PC-9 (cell line): Measurements from ENCODE around the gene RNF141. TPM values are rescaled to one million over a fixed set of nuclear protein-coding genes. Genes with fewer than 3 reads are reported as not detected.

Experiments
- BruUV-seq: library from RNA; stranded (reverse); fragments of 400-500 nt; replicated peaks from 2 replicates; lab custom pipeline; 2021; lab: Mats Ljungman, UMichigan
- CTCF ChIA-PET: fragments of 300-600 bp; sonication (Branson Sonifier 250); formaldehyde crosslinking; loops from one replicate; lab custom pipeline; 2022; ENCODE audit warnings: antibody characterized with exemption; lab: Charles Lee
- POLR2A ChIA-PET: fragments of 300-600 bp; sonication (Branson Sonifier 250); formaldehyde crosslinking; loops from one replicate; lab custom pipeline; 2022; ENCODE audit warnings: antibody characterized with exemption; ENCODE audit not compliant: unreplicated experiment; lab: Charles Lee
- DNase-seq, 2 experiments: peaks; one replicate each; pipeline versions ENCODE4 v3.0.0 to v3.0.0-alpha.2; 2015 to 2022; ENCODE audit warnings: mixed read lengths in 1 of 2
- H2AFZ ChIP-seq: fragments of 200-600 bp; sonication (generic); 2 replicates; pipeline ENCODE4 v1.8.1; 2017; ENCODE audit warnings: antibody characterized with exemption
- H3F3A ChIP-seq: fragments of 200-600 bp; sonication (generic); 2 replicates; pipeline ENCODE4 v1.8.1; 2017; ENCODE audit warnings: antibody characterized with exemption, mild to moderate bottlenecking, low read depth; ENCODE audit not compliant: insufficient read depth
- H3K27ac ChIP-seq: fragments of 200-600 bp; sonication (generic); 2 replicates; pipeline ENCODE4 v1.6.1; 2016; ENCODE audit warnings: mixed run types
- H3K27me3 ChIP-seq: fragments of 200-600 bp; sonication (generic); 2 replicates; pipeline ENCODE4 v1.6.1; 2016; ENCODE audit warnings: low read depth, mixed run types; ENCODE audit not compliant: insufficient read depth
- H3K36me3 ChIP-seq: fragments of 200-600 bp; sonication (generic); 2 replicates; pipeline ENCODE4 v1.6.1; 2016; ENCODE audit warnings: low read depth, mixed run types
- H3K4me1 ChIP-seq: fragments of 200-600 bp; sonication (generic); replicated peaks from 2 replicates; pipeline ENCODE4 v1.6.1; 2016; ENCODE audit warnings: mixed run types; ENCODE audit not compliant: insufficient read depth
- H3K4me2 ChIP-seq: fragments of 200-600 bp; sonication (generic); 2 replicates; pipeline ENCODE4 v1.6.1; 2017; ENCODE audit warnings: mixed run types
- H3K4me3 ChIP-seq: fragments of 200-600 bp; sonication (generic); 2 replicates; pipeline ENCODE4 v1.6.1; 2016; ENCODE audit warnings: mixed run types
- H3K79me2 ChIP-seq: fragments of 200-600 bp; sonication (generic); 2 replicates; pipeline ENCODE4 v1.6.1; 2017; ENCODE audit warnings: low read depth, mixed run types
- H3K9me2 ChIP-seq: fragments of 200-600 bp; sonication (generic); 2 replicates; pipeline ENCODE4 v1.8.1; 2017; ENCODE audit warnings: mild to moderate bottlenecking; ENCODE audit not compliant: insufficient read depth
- H3K9me3 ChIP-seq: fragments of 200-600 bp; sonication (generic); 2 replicates; pipeline ENCODE4 v1.8.1; 2016; ENCODE audit warnings: low read depth; ENCODE audit not compliant: insufficient read depth
- H4K20me1 ChIP-seq: fragments of 200-600 bp; sonication (generic); 2 replicates; pipeline ENCODE4 v1.8.1; 2017; ENCODE audit not compliant: insufficient read depth
- EZH2 ChIP-seq: fragments of 200-600 bp; sonication (generic); IDR thresholded peaks from 2 replicates; pipeline ENCODE4 v1.8.0; 2017; ENCODE audit warnings: antibody characterized with exemption, low read depth
- intact Hi-C: fragments of 100-400 bp; cut with micrococcal nuclease; formaldehyde crosslinking; loops from one replicate; pipeline ENCODE4 v1.10.0; 2022; ENCODE audit not compliant: unreplicated experiment
- total RNA-seq: library from RNA; stranded (reverse); gene quantifications from 2 replicates; pipeline ENCODE4 v1.2.3, GENCODE V29; 2021
- TF ChIP-seq, protein P1 (sequence below): fragments of 200-600 bp; sonication (generic); conservative IDR thresholded peaks from 2 replicates; pipeline ENCODE4 v1.6.1; 2017; ENCODE audit warnings: mixed run types, antibody characterized with exemption, mild to moderate bottlenecking, moderate library complexity

Gene RNF141
- total RNA-seq, 1 experiment from 2014 or later, result 36.8 TPM

GRCh38 chr11:10515418-10515817 lies 25.6 kb downstream of the RNF141 start:
- Histone ChIP-seq H2AFZ (no peak overlapping the region), H3K36me3 (peaks cover 3% of the 10 kb centered on the region; the same call in 1 of the 2 replicates), H3K9me3 (no peaks in the 10 kb centered on the region), H3K9me2 (no peaks in the 10 kb centered on the region), H3K27me3 (no peaks in the 10 kb centered on the region), H3K79me2 (no peaks in the 10 kb centered on the region), H3K4me1 (0 out of 2 replicates have a peak, but pooled peaks cover 4% of the 10 kb centered on the region), H3F3A (no peaks in the 10 kb centered on the region), H3K4me2 (no peak overlapping the region), H3K4me3 (no peak overlapping the region), H3K27ac (no peak overlapping the region), H4K20me1 (no peaks in the 10 kb centered on the region)
- ChIA-PET POLR2A (no interaction called here), CTCF (no interaction called here)
- intact Hi-C loops, result no loop called here
- BruUV-seq, result no TSS peak
- TF ChIP-seq EZH2, result no peak
- DNase-seq, result no peak

DNA sequence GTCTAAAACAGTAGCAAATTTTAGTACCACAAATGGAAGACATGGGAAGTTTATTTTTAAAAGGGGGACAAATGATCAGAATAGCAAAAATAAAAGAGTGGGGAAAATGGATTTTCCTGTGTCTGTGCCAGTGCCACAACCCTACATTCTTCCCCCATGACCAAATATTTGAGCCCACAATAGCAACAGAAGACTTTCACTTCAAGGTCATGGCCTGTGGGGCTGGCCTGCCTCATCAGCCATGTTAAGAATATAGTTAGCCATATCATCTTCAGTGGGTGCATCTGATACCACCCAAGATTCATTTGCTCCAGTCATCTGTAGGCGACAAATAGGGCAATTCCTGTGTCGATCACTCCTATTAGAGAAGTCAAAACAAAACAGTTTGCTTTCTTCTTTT lies 26.3 kb downstream of the RNF141 start:
- CTCF ChIA-PET, result no interaction called here
- DNase-seq, result no peak
- no peaks in the 10 kb centered on the region for H4K20me1 ChIP-seq
- no peak overlapping the region for H2AFZ ChIP-seq
- H3K4me1 ChIP-seq, result 0 out of 2 replicates have a peak, but pooled peaks cover 4% of the 10 kb centered on the region
- no peaks in the 10 kb centered on the region for H3F3A ChIP-seq
- no peaks in the 10 kb centered on the region for H3K79me2 ChIP-seq
- peaks cover 1% of the 10 kb centered on the region; the same call in 1 of the 2 replicates for H3K36me3 ChIP-seq
- BruUV-seq, result no TSS peak
- TF ChIP-seq, protein P1, sequence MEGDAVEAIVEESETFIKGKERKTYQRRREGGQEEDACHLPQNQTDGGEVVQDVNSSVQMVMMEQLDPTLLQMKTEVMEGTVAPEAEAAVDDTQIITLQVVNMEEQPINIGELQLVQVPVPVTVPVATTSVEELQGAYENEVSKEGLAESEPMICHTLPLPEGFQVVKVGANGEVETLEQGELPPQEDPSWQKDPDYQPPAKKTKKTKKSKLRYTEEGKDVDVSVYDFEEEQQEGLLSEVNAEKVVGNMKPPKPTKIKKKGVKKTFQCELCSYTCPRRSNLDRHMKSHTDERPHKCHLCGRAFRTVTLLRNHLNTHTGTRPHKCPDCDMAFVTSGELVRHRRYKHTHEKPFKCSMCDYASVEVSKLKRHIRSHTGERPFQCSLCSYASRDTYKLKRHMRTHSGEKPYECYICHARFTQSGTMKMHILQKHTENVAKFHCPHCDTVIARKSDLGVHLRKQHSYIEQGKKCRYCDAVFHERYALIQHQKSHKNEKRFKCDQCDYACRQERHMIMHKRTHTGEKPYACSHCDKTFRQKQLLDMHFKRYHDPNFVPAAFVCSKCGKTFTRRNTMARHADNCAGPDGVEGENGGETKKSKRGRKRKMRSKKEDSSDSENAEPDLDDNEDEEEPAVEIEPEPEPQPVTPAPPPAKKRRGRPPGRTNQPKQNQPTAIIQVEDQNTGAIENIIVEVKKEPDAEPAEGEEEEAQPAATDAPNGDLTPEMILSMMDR, result no peak
- TF ChIP-seq EZH2, result no peak
- H3K9me2 ChIP-seq, result no peaks in the 10 kb centered on the region
- H3K9me3 ChIP-seq, result no peaks in the 10 kb centered on the region
- intact Hi-C loops, result loop anchor here (1.0 to 5.0 kb wide), 2 partner anchors 107 to 221 kb away; no protein-coding TSS in a partner anchor
- POLR2A ChIA-PET, result interaction anchor here (0.7 kb wide), 1 partner anchor 21 kb away, joined by 3 read pairs; no protein-coding TSS in a partner anchor
- no peak overlapping the region for H3K4me2 ChIP-seq
- no peaks in the 10 kb centered on the region for H3K27me3 ChIP-seq
- no peak overlapping the region for H3K4me3 ChIP-seq
- H3K27ac ChIP-seq, result no peak overlapping the region

- no TSS peak for BruUV-seq
- intact Hi-C loops, result loop anchor here (1.0 to 5.0 kb wide), 2 partner anchors 107 to 221 kb away; no protein-coding TSS in a partner anchor
- Histone ChIP-seq H3K9me2 (no peaks in the 10 kb centered on the region), H3K9me3 (no peaks in the 10 kb centered on the region), H3F3A (no peaks in the 10 kb centered on the region), H2AFZ (no peak overlapping the region), H3K4me3 (no peak overlapping the region), H3K4me2 (no peak overlapping the region), H3K27me3 (no peaks in the 10 kb centered on the region), H3K27ac (no peak overlapping the region), H3K36me3 (no peaks in the 10 kb centered on the region; the same call in 1 of the 2 replicates), H3K4me1 (0 out of 2 replicates have a peak, but pooled peaks cover 4% of the 10 kb centered on the region), H4K20me1 (no peaks in the 10 kb centered on the region), H3K79me2 (no peaks in the 10 kb centered on the region)
- ChIA-PET CTCF (no interaction called here), POLR2A (interaction anchor here (0.7 kb wide), 1 partner anchor 20 kb away, joined by 3 read pairs; no protein-coding TSS in a partner anchor)
- no peak for DNase-seq
- TF ChIP-seq EZH2, result no peak
- TF ChIP-seq, protein P1, result peak; percentile 60
These were observed 26.8 kb downstream of the RNF141 start for GRCh38 chr11:10514202-10514601.
